ENCODE data around the gene ANKRD44.

The ANKRD44 gene

DNA sequence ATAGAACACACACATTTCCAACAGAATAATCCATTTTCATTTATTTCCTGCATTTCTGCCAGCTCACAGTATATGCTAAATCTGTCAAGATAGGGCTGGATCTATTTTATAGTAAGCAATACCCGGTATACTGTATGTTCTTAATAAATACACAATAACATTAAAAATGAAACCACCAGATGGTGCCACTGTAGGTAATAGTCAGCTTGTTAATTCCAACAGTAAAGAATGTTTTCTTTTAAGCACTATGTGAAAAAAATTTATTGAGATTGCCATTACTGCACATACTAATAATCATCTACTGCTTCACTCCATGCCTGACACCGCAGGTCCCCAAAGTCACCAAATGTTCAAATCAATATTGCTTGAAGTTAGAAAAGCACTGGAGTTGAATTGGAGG lies 252.6 kb downstream of the ANKRD44 start:
- ChIA-PET POLR2A (no interaction called here), CTCF (interaction anchor here (1.3 to 2.2 kb wide), 2 partner anchors 30 to 111 kb away, joined by 3 to 7 read pairs; no protein-coding TSS in a partner anchor)
- TF ChIP-seq, protein P1, sequence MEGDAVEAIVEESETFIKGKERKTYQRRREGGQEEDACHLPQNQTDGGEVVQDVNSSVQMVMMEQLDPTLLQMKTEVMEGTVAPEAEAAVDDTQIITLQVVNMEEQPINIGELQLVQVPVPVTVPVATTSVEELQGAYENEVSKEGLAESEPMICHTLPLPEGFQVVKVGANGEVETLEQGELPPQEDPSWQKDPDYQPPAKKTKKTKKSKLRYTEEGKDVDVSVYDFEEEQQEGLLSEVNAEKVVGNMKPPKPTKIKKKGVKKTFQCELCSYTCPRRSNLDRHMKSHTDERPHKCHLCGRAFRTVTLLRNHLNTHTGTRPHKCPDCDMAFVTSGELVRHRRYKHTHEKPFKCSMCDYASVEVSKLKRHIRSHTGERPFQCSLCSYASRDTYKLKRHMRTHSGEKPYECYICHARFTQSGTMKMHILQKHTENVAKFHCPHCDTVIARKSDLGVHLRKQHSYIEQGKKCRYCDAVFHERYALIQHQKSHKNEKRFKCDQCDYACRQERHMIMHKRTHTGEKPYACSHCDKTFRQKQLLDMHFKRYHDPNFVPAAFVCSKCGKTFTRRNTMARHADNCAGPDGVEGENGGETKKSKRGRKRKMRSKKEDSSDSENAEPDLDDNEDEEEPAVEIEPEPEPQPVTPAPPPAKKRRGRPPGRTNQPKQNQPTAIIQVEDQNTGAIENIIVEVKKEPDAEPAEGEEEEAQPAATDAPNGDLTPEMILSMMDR (IDR thresholded peaks at IDR 0.05; ENCODE audit: control extremely low read depth, extremely low read depth, low read depth, missing control alignments), result no peak
- no peak for DNase-seq (ENCODE audit: extremely low spot score)

DNA sequence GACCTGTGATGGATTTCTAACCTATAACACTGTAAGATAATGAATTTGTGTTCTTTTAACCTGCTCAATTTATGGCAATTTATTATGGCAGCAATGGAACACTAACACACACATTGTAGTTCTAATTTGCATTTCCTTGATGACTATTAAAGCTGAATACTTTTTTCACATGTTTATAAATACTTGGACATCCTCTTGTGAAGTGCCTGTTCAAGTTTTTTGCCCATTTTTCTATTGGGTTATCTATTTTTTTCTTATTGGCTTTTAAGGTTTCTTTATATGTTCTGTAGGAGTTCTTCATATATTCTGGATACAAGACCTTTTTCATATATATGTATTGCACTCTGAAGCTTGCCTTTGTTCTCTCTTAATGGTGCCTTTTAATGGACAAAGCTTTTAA lies 255.5 kb downstream of the ANKRD44 start:
- POLR2A ChIA-PET, result no interaction called here
- TF ChIP-seq, protein P1 (IDR thresholded peaks at IDR 0.05; ENCODE audit: control extremely low read depth, extremely low read depth, low read depth, missing control alignments), result no peak
- no peak for DNase-seq (ENCODE audit: extremely low spot score)
- CTCF ChIA-PET, result interaction anchor here (1.0 to 1.8 kb wide), 4 partner anchors 9 to 81 kb away, joined by 3 to 4 read pairs (median 3); no protein-coding TSS in a partner anchor

DNA sequence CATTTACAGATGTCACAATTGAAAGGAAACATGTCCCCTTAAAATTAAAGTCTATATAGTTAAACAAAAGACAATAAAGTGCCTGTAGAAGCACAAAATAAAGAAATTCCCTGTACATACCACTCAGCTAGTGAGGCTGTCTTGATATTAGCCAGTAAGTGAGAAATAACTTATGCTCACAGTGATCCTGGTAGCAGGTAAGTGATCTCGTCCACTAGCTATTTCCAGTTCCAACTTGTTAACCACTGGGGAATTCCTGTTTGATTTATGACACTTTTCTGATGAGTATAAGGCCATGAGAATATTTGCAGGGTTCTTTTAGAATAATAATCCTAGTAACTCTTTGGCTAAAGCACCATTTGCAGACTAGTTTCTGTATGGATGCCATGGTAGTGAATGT lies 256.1 kb downstream of the ANKRD44 start:
- no peak for DNase-seq (ENCODE audit: extremely low spot score)
- ChIA-PET CTCF (interaction anchor here (1.0 to 1.8 kb wide), 3 partner anchors 9 to 81 kb away, joined by 3 to 4 read pairs (median 3); no protein-coding TSS in a partner anchor), POLR2A (no interaction called here)
- TF ChIP-seq, protein P1 (IDR thresholded peaks at IDR 0.05; ENCODE audit: control extremely low read depth, extremely low read depth, low read depth, missing control alignments), result no peak

DNA sequence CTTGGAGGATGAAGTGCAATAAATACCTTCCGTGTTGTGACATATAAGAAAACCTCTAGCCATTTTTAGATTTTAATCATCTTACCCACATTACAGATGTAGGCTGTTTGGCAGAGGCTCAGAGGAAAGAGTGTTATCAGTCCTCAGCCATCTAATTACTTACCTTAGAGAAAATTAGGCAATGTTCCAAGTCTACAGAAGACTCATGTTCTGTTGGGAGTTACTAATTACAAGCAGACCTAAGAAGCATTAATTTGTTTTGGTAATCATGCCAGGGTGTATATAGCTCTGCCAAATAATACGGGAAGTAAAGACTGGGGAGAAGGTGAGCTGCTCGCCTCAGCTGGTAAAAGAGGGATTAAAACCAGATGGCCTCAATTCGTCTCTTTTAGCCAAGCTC lies 258.2 kb downstream of the ANKRD44 start:
- DNase-seq (ENCODE audit: extremely low spot score), result no peak
- ChIA-PET CTCF (interaction anchor here (0.7 to 1.6 kb wide), 3 partner anchors 11 to 61 kb away, joined by 3 to 7 read pairs (median 3); no protein-coding TSS in a partner anchor), POLR2A (no interaction called here)
- TF ChIP-seq, protein P1 (IDR thresholded peaks at IDR 0.05; ENCODE audit: control extremely low read depth, extremely low read depth, low read depth, missing control alignments), result no peak

DNA sequence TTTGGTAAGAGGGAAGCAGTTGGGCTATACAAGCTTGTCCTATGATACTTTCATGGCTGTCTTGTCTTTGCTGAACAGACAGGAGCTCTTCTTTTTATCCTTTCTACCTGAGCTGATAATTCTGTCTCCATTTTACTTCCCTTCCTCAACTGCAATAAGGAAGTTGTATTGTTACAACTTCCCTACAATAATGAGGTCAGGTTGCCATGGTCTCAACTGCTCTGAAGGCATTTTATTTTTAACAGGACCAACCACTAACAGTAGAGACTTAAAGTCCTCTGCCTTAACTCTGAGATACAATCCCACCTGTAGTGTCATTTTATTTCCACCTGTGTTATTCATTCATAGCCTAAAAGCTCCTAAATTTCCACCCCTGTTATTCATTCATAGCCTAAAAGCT lies 265.5 kb downstream of the ANKRD44 start:
- ChIA-PET CTCF (interaction anchor here (0.7 to 1.6 kb wide), 10 partner anchors 9 to 283 kb away, joined by 3 to 7 read pairs (median 4); no protein-coding TSS in a partner anchor), POLR2A (no interaction called here)
- DNase-seq (ENCODE audit: extremely low spot score), result no peak
- TF ChIP-seq, protein P1 (IDR thresholded peaks at IDR 0.05; ENCODE audit: control extremely low read depth, extremely low read depth, low read depth, missing control alignments), result no peak

DNA sequence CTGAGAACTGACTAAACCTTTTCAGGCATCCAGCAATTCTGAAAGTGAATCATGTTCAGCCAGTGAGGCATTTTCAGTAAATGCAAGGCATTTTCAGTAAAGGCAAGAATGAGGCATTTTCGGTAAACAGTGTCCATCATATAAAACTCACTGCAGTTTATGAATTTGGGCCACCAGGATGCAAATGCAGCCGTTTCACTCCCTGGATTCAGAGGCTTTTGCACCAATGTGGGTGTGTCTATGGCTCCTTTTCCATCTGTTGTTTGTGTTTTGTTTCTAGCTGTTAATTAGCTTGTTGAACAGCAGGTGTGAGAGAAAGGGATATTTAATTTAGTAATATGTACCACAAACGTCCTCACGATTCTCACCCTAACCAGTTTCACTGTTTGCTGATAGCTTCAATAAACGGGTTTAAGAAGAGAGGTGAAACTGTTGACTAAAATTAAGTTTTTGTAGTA lies 267.8 kb downstream of the ANKRD44 start:
- POLR2A ChIA-PET, result no interaction called here
- CTCF ChIA-PET, result no interaction called here
- DNase-seq (ENCODE audit: extremely low spot score), result no peak
- TF ChIP-seq, protein P1 (IDR thresholded peaks at IDR 0.05; ENCODE audit: control extremely low read depth, extremely low read depth, low read depth, missing control alignments), result no peak
